LNCAP (cell line): ENCODE data around the gene CYTH1.

Experiments used
- CTCF ChIP-seq: fragments of 450-650 bp; IDR thresholded peaks from 2 replicates; pipeline ENCODE4 v1.5.1; 2017; ENCODE audit warnings: mild to moderate bottlenecking

CYTH1 gene

GRCh38 chr17:78675836-78676235 lies 106.2 kb downstream of the CYTH1 start:
- TF ChIP-seq CTCF: no peak

- no peak for TF ChIP-seq CTCF
Observed at GRCh38 chr17:78675316-78675616, 106.8 kb downstream of the CYTH1 start.

GRCh38 chr17:78674595-78675315 lies 107.3 kb downstream of the CYTH1 start:
- TF ChIP-seq CTCF: no peak

- TF ChIP-seq CTCF: no peak
Observed at GRCh38 chr17:78674156-78674555, 107.9 kb downstream of the CYTH1 start.

GRCh38 chr17:78673395-78673794 lies 108.7 kb downstream of the CYTH1 start:
- TF ChIP-seq CTCF: no peak

- TF ChIP-seq CTCF: no peak
Observed at GRCh38 chr17:78672871-78673371, 109.2 kb downstream of the CYTH1 start.

GRCh38 chr17:78672005-78672404 lies 110.1 kb downstream of the CYTH1 start:
- no peak for TF ChIP-seq CTCF
